ENCODE data around the gene RASGRF2.
"Not testable (repeated sequence)": the region's sequence is repeated elsewhere in the genome, so short reads cannot be mapped to it uniquely, and the experiment has no call there.

RASGRF2 gene

GRCh38 chr5:81045389-81045807, 85.2 kb downstream of the RASGRF2 start:
- CTCF ChIA-PET = no interaction called here
- POLR2A ChIA-PET = no interaction called here

DNA sequence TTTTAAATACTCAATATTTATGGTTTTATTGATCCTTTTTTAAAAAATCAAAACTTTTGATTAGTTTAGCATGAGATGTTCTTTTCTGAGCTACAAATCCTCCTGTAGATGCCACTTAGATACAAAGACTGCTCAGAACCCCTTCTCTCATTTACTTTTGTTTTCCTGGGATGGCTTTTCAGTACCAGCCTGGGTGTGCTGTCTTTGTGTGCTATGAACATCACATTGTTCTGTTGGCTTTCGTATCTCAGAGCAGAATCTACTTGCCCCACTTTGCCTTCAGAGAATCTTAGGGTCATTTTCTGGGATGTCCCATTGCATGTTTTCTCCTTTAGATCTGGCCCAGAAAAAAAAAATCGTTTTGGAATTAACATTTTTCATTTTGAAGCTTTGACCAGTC, 85.9 kb downstream of the RASGRF2 start:
- no peak for TF ChIP-seq FOXM1 (IDR thresholded peaks at IDR 0.05; ENCODE audit: borderline replicate concordance)
- TF ChIP-seq LEF1 (IDR thresholded peaks at IDR 0.05; ENCODE audit: borderline replicate concordance) = no peak
- TF ChIP-seq FOXK2 (IDR thresholded peaks at IDR 0.05) = no peak
- TF ChIP-seq BHLHE40 (IDR thresholded peaks at IDR 0.05; ENCODE audit: borderline replicate concordance) = no peak
- no peak for TF ChIP-seq NFRKB (IDR thresholded peaks at IDR 0.05)
- TF ChIP-seq SP1 (IDR thresholded peaks at IDR 0.05) = no peak
- no peak for TF ChIP-seq FOXA1 (IDR thresholded peaks at IDR 0.05)
- no peak for TF ChIP-seq ZNF384 (IDR thresholded peaks at IDR 0.05)
- no peak for TF ChIP-seq HDGF (IDR thresholded peaks at IDR 0.05; ENCODE audit: borderline replicate concordance)
- TF ChIP-seq, protein P1, sequence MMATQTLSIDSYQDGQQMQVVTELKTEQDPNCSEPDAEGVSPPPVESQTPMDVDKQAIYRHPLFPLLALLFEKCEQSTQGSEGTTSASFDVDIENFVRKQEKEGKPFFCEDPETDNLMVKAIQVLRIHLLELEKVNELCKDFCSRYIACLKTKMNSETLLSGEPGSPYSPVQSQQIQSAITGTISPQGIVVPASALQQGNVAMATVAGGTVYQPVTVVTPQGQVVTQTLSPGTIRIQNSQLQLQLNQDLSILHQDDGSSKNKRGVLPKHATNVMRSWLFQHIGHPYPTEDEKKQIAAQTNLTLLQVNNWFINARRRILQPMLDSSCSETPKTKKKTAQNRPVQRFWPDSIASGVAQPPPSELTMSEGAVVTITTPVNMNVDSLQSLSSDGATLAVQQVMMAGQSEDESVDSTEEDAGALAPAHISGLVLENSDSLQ (IDR thresholded peaks at IDR 0.05) = no peak
- no peak for TF ChIP-seq CTBP1 (IDR thresholded peaks at IDR 0.05; ENCODE audit: borderline replicate concordance)
- no peak for TF ChIP-seq ARNT (IDR thresholded peaks at IDR 0.05)
- DNase-seq (ENCODE audit: extremely low spot score) = no peak
- POLR2A ChIA-PET = no interaction called here
- CTCF ChIA-PET = no interaction called here

More at GRCh38 chr5:81045389-81045807, 85.2 kb downstream of the RASGRF2 start:
- no peak for TF ChIP-seq SP1 (IDR thresholded peaks at IDR 0.05)
- DNase-seq (ENCODE audit: extremely low spot score) = no peak

DNA sequence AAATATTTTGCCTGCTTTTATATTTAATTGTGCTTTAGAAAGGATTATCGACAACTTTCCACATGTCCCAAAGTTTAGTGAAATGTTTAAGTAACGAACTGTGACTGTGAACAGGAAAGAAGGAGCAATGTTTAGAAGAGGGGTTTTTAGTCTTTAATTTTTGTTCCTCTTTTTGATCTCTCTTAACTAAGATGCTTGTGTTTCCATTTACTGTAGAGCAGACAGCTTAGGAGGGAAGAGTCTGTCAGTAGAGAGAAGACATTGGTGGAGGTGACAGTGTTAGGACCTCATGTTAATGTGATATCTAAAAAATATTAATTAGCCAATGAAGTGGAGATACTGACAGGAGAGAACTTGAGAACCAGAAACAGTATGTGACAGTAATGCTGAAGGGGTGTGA, 92.2 kb downstream of the RASGRF2 start:
- POLR2A ChIA-PET = no interaction called here
- CTCF ChIA-PET = no interaction called here
- no peak for DNase-seq (ENCODE audit: extremely low spot score)
- TF ChIP-seq NFRKB (IDR thresholded peaks at IDR 0.05) (no peak), SP1 (IDR thresholded peaks at IDR 0.05) (no peak), TARDBP (IDR thresholded peaks at IDR 0.05) (no peak), ARNT (IDR thresholded peaks at IDR 0.05) (no peak), ELF4 (IDR thresholded peaks at IDR 0.05) (no peak), FOXM1 (IDR thresholded peaks at IDR 0.05; ENCODE audit: borderline replicate concordance) (no peak), SUZ12 (IDR thresholded peaks at IDR 0.05) (no peak), BHLHE40 (IDR thresholded peaks at IDR 0.05; ENCODE audit: borderline replicate concordance) (no peak), L3MBTL2 (conservative IDR thresholded peaks at IDR 0.05) (no peak), CTBP1 (IDR thresholded peaks at IDR 0.05; ENCODE audit: borderline replicate concordance) (no peak)
- TF ChIP-seq, protein P1 (IDR thresholded peaks at IDR 0.05) = no peak

DNA sequence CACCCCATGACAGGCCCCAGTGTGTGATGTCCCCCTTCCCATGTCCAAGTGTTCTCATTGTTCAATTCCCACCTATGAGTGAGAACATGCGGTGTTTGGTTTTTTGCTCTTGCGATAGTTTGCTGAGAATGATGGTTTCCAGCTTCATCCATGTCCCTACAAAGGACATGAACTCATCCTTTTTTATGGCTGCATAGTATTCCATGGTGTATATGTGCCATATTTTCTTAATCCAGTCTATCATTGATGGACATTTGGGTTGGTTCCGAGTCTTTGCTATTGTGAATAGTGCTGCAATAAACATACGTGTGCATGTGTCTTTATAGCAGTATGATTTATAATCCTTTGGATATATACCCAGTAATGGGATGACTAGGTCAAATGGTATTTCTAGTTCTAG, 93.1 kb downstream of the RASGRF2 start:
- CTCF ChIA-PET; DNase-seq (ENCODE audit: extremely low spot score); POLR2A ChIA-PET: not testable (repeated sequence)

- DNase-seq (ENCODE audit: extremely low spot score) = no peak
- CTCF ChIA-PET = no interaction called here
- TF ChIP-seq LEF1 (IDR thresholded peaks at IDR 0.05; ENCODE audit: borderline replicate concordance) (no peak), FOXM1 (IDR thresholded peaks at IDR 0.05; ENCODE audit: borderline replicate concordance) (no peak)
- POLR2A ChIA-PET = no interaction called here
These were observed 98.0 kb downstream of the RASGRF2 start for GRCh38 chr5:81058121-81058520.

- ChIA-PET CTCF (interaction anchor here (0.6 kb wide), 1 partner anchor 90 kb away, joined by 3 read pairs; no protein-coding TSS in a partner anchor), POLR2A (interaction anchor here (0.9 kb wide), 1 partner anchor 12 kb away, joined by 5 read pairs; no protein-coding TSS in a partner anchor)
- TF ChIP-seq FOXK2 (IDR thresholded peaks at IDR 0.05) (no peak), CTBP1 (IDR thresholded peaks at IDR 0.05; ENCODE audit: borderline replicate concordance) (no peak), ARNT (IDR thresholded peaks at IDR 0.05) (no peak), ELF4 (IDR thresholded peaks at IDR 0.05) (no peak)
- DNase-seq (ENCODE audit: extremely low spot score) = no peak
These were observed 105.3 kb downstream of the RASGRF2 start for GRCh38 chr5:81065492-81065891.

GRCh38 chr5:81066102-81066501, 105.9 kb downstream of the RASGRF2 start:
- CTCF ChIA-PET = interaction anchor here (0.6 kb wide), 1 partner anchor 91 kb away, joined by 3 read pairs; no protein-coding TSS in a partner anchor
- no peak for DNase-seq (ENCODE audit: extremely low spot score)
- TF ChIP-seq ZNF384 (IDR thresholded peaks at IDR 0.05) (no peak), CTBP1 (IDR thresholded peaks at IDR 0.05; ENCODE audit: borderline replicate concordance) (no peak), FOXK2 (IDR thresholded peaks at IDR 0.05) (no peak), HDGF (IDR thresholded peaks at IDR 0.05; ENCODE audit: borderline replicate concordance) (no peak), FOXM1 (IDR thresholded peaks at IDR 0.05; ENCODE audit: borderline replicate concordance) (no peak), BHLHE40 (IDR thresholded peaks at IDR 0.05; ENCODE audit: borderline replicate concordance) (no peak), SP1 (IDR thresholded peaks at IDR 0.05) (no peak), ELF4 (IDR thresholded peaks at IDR 0.05) (no peak), TARDBP (IDR thresholded peaks at IDR 0.05) (no peak), ARNT (IDR thresholded peaks at IDR 0.05) (no peak), NFRKB (IDR thresholded peaks at IDR 0.05) (no peak), SUZ12 (IDR thresholded peaks at IDR 0.05) (no peak), FOXA1 (IDR thresholded peaks at IDR 0.05) (no peak), L3MBTL2 (conservative IDR thresholded peaks at IDR 0.05) (no peak), LEF1 (IDR thresholded peaks at IDR 0.05; ENCODE audit: borderline replicate concordance) (no peak)
- TF ChIP-seq, protein P1 (IDR thresholded peaks at IDR 0.05) = no peak
- POLR2A ChIA-PET = no interaction called here

Data from HEK293T (cell line).